B cell (primary cell): Measurements from ENCODE around the gene TOX2. TPM values are rescaled to one million over a fixed set of nuclear protein-coding genes. Genes with fewer than 3 reads are reported as not detected.

Source experiments
- ATAC-seq: fragments of 200-7000 bp; cut with Tn5 transposase; one replicate; pipeline ENCODE4 v1.10.0; 2021; ENCODE audit warnings: low read depth, mild to moderate bottlenecking, moderate number of reproducible peaks, moderate library complexity
- CTCF ChIA-PET: fragments of 350-600 bp; sonication (Branson Sonifier 250); formaldehyde crosslinking; loops from one replicate; lab custom pipeline; 2021; ENCODE audit warnings: antibody characterized with exemption, inconsistent platforms; lab: Charles Lee
- POLR2A ChIA-PET: fragments of 350-600 bp; sonication (Branson Sonifier 250); formaldehyde crosslinking; loops from one replicate; lab custom pipeline; 2021; ENCODE audit warnings: antibody characterized with exemption; lab: Charles Lee
- DNase-seq: peaks from one replicate; pipeline ENCODE4 v3.0.0; 2013
- H2AFZ ChIP-seq: 2 replicates; pipeline ENCODE4 v1.6.1; 2012; ENCODE audit warnings: mild to moderate bottlenecking, low read depth, low read length; ENCODE audit not compliant: insufficient read depth, poor library complexity, severe bottlenecking
- H3K27ac ChIP-seq, 2 donors: 1 replicate in 1 of 2; 2 replicates in 1 of 2; pipeline ENCODE4 v1.5.1; 2012 to 2013; ENCODE audit warnings: low read length in 2 of 2, mild to moderate bottlenecking in 2 of 2, moderate library complexity in 1 of 2
- H3K27me3 ChIP-seq, 4 experiments: fragments of 200-600 bp in 1 of 4; sonication (generic) in 1 of 4; replicated peaks in 1 of 4; 1 replicate in 2 of 4; 2 replicates in 2 of 4; pipeline versions ENCODE4 v1.6.1 to v1.7.0; 2013 to 2016; ENCODE audit warnings: low read length in 3 of 4, mild to moderate bottlenecking in 2 of 4, mixed read lengths in 1 of 4, moderate library complexity in 1 of 4; ENCODE audit not compliant: insufficient read depth in 4 of 4, control insufficient read depth in 3 of 4; ENCODE audit errors: control extremely low read depth in 1 of 4
- H3K36me3 ChIP-seq, 2 experiments: replicated peaks in 1 of 2; 1 replicate in 1 of 2; 2 replicates in 1 of 2; pipeline versions ENCODE4 v1.6.1 to v1.7.1; 2013; ENCODE audit warnings: low read length in 1 of 2; ENCODE audit not compliant: insufficient read depth in 2 of 2, control insufficient read depth in 1 of 2; ENCODE audit errors: control extremely low read depth in 1 of 2, extremely low read depth in 1 of 2
- H3K4me1 ChIP-seq, 2 donors: fragments of 200-600 bp in 1 of 2; sonication (generic) in 1 of 2; 1 replicate in 1 of 2; 2 replicates in 1 of 2; pipeline versions ENCODE4 v1.5.1 to v1.6.1; 2013 to 2017; ENCODE audit warnings: low read length in 2 of 2; ENCODE audit not compliant: control insufficient read depth in 2 of 2, insufficient read depth in 2 of 2
- H3K4me2 ChIP-seq: replicated peaks from 2 replicates; pipeline ENCODE3; 2012; ENCODE audit warnings: mild to moderate bottlenecking, low read depth, low read length; ENCODE audit not compliant: poor library complexity, severe bottlenecking
- H3K4me3 ChIP-seq, 5 experiments: fragments of 200-600 bp in 1 of 5; sonication (generic) in 1 of 5; 1 replicate in 3 of 5; 2 replicates in 2 of 5; pipeline versions ENCODE4 v1.5.1 to v1.7.0; 2011 to 2016; ENCODE audit warnings: low read length in 4 of 5, mild to moderate bottlenecking in 4 of 5, low read depth in 2 of 5, control low read depth in 1 of 5, moderate library complexity in 1 of 5; ENCODE audit not compliant: insufficient read depth in 1 of 5; ENCODE audit errors: control extremely low read depth in 1 of 5, extremely low read depth in 1 of 5
- H3K79me2 ChIP-seq: fragments of 200-600 bp; sonication (generic); one replicate; pipeline ENCODE4 v1.6.0; 2016; ENCODE audit warnings: low read length; ENCODE audit not compliant: control insufficient read depth, insufficient read depth
- H3K9ac ChIP-seq: fragments of 200-600 bp; sonication (generic); 2 replicates; pipeline ENCODE4 v1.6.1; 2017; ENCODE audit warnings: mild to moderate bottlenecking, low read length, moderate library complexity
- H3K9me3 ChIP-seq, 3 donors: one replicate each; pipeline versions ENCODE4 v1.6.1 to v1.7.1; 2013; ENCODE audit warnings: low read length in 2 of 3; ENCODE audit not compliant: control insufficient read depth in 2 of 3, insufficient read depth in 1 of 3; ENCODE audit errors: control extremely low read depth in 1 of 3
- H4K20me1 ChIP-seq: 2 replicates; pipeline ENCODE4 v1.6.0; 2012; ENCODE audit warnings: mild to moderate bottlenecking, low read length; ENCODE audit not compliant: insufficient read depth, control insufficient read depth, poor library complexity, severe bottlenecking
- H3K27ac Mint-ChIP-seq: one replicate; pipeline ENCODE4 v1.8.0; 2021; ENCODE audit warnings: mixed read lengths
- H3K27me3 Mint-ChIP-seq: one replicate; pipeline ENCODE4 v1.8.0; 2021; ENCODE audit warnings: mixed read lengths
- H3K4me1 Mint-ChIP-seq: one replicate; pipeline ENCODE4 v1.8.0; 2021; ENCODE audit warnings: mixed read lengths
- H3K4me3 Mint-ChIP-seq: one replicate; pipeline ENCODE4 v1.8.0; 2021; ENCODE audit warnings: mixed read lengths
- H3K9me3 Mint-ChIP-seq: one replicate; pipeline ENCODE4 v1.8.0; 2022; ENCODE audit warnings: mixed read lengths; ENCODE audit not compliant: insufficient read depth
- CTCF ChIP-seq: fragments of 200-600 bp; IDR thresholded peaks from one replicate; pipeline ENCODE4 v1.8.0; 2022; ENCODE audit warnings: antibody characterized with exemption, mild to moderate bottlenecking
- EZH2 ChIP-seq: IDR thresholded peaks from 2 replicates; pipeline ENCODE4 v1.6.1; 2012; ENCODE audit warnings: borderline replicate concordance, low read depth, mild to moderate bottlenecking, moderate library complexity, low read length; ENCODE audit not compliant: insufficient read depth, poor library complexity, severe bottlenecking
- WGBS: methylation state at CpG from one replicate; pipeline ENCODE4 v1.1.5; 2013; ENCODE audit warnings: missing lambda C conversion rate; ENCODE audit not compliant: insufficient coverage; 5-methylcytosine and 5-hydroxymethylcytosine counted together
- intact Hi-C: fragments of 100-400 bp; cut with micrococcal nuclease; formaldehyde crosslinking; loops from one replicate; pipeline ENCODE4 v1.10.0; 2022
- polyA plus RNA-seq: library from polyadenylated mRNA; depleted of rRNA; stranded (reverse); fragments of >200 nt; gene quantifications from 2 replicates; pipeline ENCODE4 v1.2.3, GENCODE V29; 2012
- total RNA-seq, 2 donors: library from RNA; stranded (reverse); fragments of 120-200 nt in 1 of 2; gene quantifications; 1 replicate in 1 of 2; 2 replicates in 1 of 2; pipeline versions ENCODE4 v1.2.3 to v1.2.4, GENCODE V29; 2013 to 2022

TOX2 gene
- total and polyA plus RNA-seq, 2 donors (not counting 1 experiment from before 2014, with no cell fraction given) = 1.2 to 4.1 TPM

- POLR2A ChIA-PET = no interaction called here
- Mint-ChIP-seq H3K27me3 (no peaks in the 10 kb centered on the region), H3K4me3 (peak overlapping the region; percentile 53), H3K9me3 (no peaks in the 10 kb centered on the region), H3K4me1 (peaks cover 43% of the 10 kb centered on the region), H3K27ac (peak overlapping the region; percentile 74)
- H3K4me3 ChIP-seq = no peak overlapping the region
- no peak overlapping the region for H3K9ac ChIP-seq
- no peak overlapping the region for H3K4me2 ChIP-seq
- DNase-seq (no peak), ATAC-seq (no peak)
- H3K27me3 ChIP-seq = peaks cover 0 to 2% (median 0%) of the 10 kb centered on the region in 4 experiments
- no peak overlapping the region for H2AFZ ChIP-seq
- no peaks in the 10 kb centered on the region for H3K36me3 ChIP-seq
- TF ChIP-seq EZH2 (no peak), CTCF (no peak)
- peaks cover 24 to 40% of the 10 kb centered on the region in 2 donors for H3K4me1 ChIP-seq
- H3K27ac ChIP-seq = no peak overlapping the region
- H3K9me3 ChIP-seq = peaks cover 0 to 4% (median 0%) of the 10 kb centered on the region in 3 donors
- 99% methylated on average over 12 of the region's 15 CpGs for WGBS
- no peaks in the 10 kb centered on the region for H3K79me2 ChIP-seq
- intact Hi-C loops = loop anchor here (5.0 kb wide), 1 partner anchor 225 kb away; no protein-coding TSS in a partner anchor
- CTCF ChIA-PET = interaction anchor here (2.2 to 3.8 kb wide), 2 partner anchors 9 to 12 kb away, joined by 8 to 35 read pairs; no protein-coding TSS in a partner anchor
- H4K20me1 ChIP-seq = no peaks in the 10 kb centered on the region
Measured at GRCh38 chr20:44067650-44068081, 153.0 kb downstream of the TOX2 start.
